Uterus (tissue), 4 donors: ENCODE data around the gene WDR33. TPM values are rescaled to one million over a fixed set of nuclear protein-coding genes. Genes with fewer than 3 reads are reported as not detected.

Experiments used
- DNase-seq, 2 donors: peaks; one replicate each; pipeline ENCODE4 v3.0.0-alpha.2; 2019 to 2020
- H3K27ac ChIP-seq, 2 donors: fragments of 200-600 bp; sonication (generic); 1 replicate in 1 of 2; 2 replicates in 1 of 2; pipeline ENCODE4 v1.5.1; 2016 to 2018
- H3K27me3 ChIP-seq, 2 donors: fragments of 200-600 bp; sonication (generic); one replicate each; pipeline ENCODE4 v1.5.1; 2018 to 2019; ENCODE audit warnings: control low read depth in 1 of 2
- H3K36me3 ChIP-seq, 2 donors: fragments of 200-600 bp; sonication (generic); one replicate each; pipeline ENCODE4 v1.5.1; 2019; ENCODE audit warnings: control low read depth in 1 of 2
- H3K4me1 ChIP-seq, 2 donors: fragments of 200-600 bp; sonication (generic); one replicate each; pipeline ENCODE4 v1.5.1; 2018 to 2019; ENCODE audit warnings: control low read depth in 1 of 2
- H3K4me3 ChIP-seq, 2 donors: fragments of 200-600 bp; sonication (generic); 1 replicate in 1 of 2; 2 replicates in 1 of 2; pipeline ENCODE4 v1.5.1; 2018 to 2019; ENCODE audit warnings: mild to moderate bottlenecking in 1 of 2
- H3K9me3 ChIP-seq, 2 donors: fragments of 200-600 bp; sonication (generic); one replicate each; pipeline ENCODE4 v1.5.1; 2019; ENCODE audit warnings: control low read depth in 1 of 2
- POLR2A ChIP-seq, 2 donors: fragments of 450-650 bp; IDR thresholded peaks; one replicate each; pipeline ENCODE4 v1.6.1; 2016; ENCODE audit warnings: antibody characterized with exemption in 2 of 2, mild to moderate bottlenecking in 1 of 2, moderate library complexity in 1 of 2
- intact Hi-C: fragments of 100-400 bp; cut with DNase I; formaldehyde crosslinking; loops from one replicate; pipeline ENCODE4 v1.15.1; 2023; ENCODE audit warnings: low total_unique reads
- total RNA-seq, 4 donors: library from RNA; depleted of rRNA in 3 of 4; stranded (reverse); fragments of >200 nt in 3 of 4; gene quantifications; one replicate each; pipeline versions ENCODE4 v1.1.0 to v1.2.4, GENCODE V29; 2014 to 2023
- TF ChIP-seq, protein P1 (sequence below), 4 experiments: fragments of 200-600 bp in 2 of 4; fragments of 450-650 bp in 2 of 4; sonication (generic) in 2 of 4; IDR thresholded peaks; one replicate each; pipeline ENCODE4 v1.5.1; 2016 to 2019; ENCODE audit warnings: antibody characterized with exemption in 4 of 4, mild to moderate bottlenecking in 2 of 4, moderate library complexity in 1 of 4
- donor health status: DM: yes; HTN: yes; CAD: no.

Gene WDR33
- total RNA-seq, 4 donors from 2014 or later: 27.4 to 98.2 (median 59.7) TPM

DNA sequence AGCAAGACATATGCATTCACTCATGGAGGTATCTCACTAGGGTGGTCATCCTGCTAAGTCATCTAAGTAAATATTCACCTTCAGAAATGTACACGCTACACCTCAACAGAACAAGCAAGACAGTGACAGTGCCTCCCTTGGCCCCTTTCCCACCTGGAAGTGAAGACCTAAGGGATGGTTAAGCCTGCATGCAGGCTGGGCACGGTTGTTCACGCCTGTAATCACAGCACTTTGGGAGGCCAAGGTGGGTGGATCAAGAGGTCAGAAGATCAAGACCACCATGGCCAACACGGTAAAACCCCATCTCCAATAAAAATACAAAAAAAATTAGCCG is 140.0 kb downstream of the WDR33 start:
- intact Hi-C loops: no loop called here
- TF ChIP-seq, protein P1, sequence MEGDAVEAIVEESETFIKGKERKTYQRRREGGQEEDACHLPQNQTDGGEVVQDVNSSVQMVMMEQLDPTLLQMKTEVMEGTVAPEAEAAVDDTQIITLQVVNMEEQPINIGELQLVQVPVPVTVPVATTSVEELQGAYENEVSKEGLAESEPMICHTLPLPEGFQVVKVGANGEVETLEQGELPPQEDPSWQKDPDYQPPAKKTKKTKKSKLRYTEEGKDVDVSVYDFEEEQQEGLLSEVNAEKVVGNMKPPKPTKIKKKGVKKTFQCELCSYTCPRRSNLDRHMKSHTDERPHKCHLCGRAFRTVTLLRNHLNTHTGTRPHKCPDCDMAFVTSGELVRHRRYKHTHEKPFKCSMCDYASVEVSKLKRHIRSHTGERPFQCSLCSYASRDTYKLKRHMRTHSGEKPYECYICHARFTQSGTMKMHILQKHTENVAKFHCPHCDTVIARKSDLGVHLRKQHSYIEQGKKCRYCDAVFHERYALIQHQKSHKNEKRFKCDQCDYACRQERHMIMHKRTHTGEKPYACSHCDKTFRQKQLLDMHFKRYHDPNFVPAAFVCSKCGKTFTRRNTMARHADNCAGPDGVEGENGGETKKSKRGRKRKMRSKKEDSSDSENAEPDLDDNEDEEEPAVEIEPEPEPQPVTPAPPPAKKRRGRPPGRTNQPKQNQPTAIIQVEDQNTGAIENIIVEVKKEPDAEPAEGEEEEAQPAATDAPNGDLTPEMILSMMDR (IDR thresholded peaks at IDR 0.05): no peak
- no peak for TF ChIP-seq POLR2A (IDR thresholded peaks at IDR 0.05)
- no peaks in the 10 kb centered on the region for H3K9me3 ChIP-seq
- no peak for DNase-seq
- no peaks in the 10 kb centered on the region for H3K27me3 ChIP-seq
- H3K36me3 ChIP-seq: no peaks in the 10 kb centered on the region
- H3K4me3 ChIP-seq: no peak overlapping the region
- peak overlapping the region; percentile 54 to 78 for H3K27ac ChIP-seq
- peaks cover 0 to 5% of the 10 kb centered on the region in 2 donors for H3K4me1 ChIP-seq

DNA sequence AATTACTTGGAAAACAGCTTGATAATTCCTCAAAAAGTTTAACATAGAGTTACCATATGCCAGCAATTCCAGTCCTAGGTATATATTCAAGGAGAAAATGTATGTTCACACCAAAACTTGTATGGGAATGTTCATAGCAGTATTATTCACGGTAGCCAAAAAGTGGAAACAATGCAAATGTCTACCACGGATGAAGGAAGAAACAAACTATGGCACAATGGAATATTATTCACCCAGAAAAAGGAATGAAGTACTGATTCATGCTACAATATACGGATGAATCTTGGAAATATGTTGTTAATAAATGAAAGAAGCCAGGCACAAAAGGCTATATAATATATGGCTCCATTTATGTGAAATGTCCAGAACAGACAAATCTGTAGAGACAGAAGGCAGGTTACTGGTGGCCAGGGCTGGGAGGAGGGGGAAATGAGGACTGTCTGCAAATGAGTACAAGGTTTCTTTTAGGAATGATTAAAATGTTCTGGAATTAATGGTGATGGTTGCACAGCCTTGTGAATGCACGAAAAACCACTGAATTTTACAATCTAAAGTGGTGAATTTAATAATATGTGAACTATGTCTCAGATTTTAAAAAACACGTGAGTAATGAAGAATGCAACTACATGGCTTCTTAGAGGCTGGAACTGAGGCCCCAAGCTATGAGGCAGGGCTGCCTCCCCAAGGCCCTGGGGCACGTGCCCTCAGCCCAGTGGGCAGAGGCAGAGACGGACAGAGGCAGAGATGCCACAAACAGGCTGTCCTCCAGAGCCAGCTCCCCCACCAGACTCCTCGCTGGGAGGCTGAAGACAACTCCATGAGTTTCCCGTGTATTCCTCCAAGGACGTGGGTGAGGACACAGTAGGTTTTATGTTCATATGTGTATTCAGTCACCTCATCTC is 140.7 kb downstream of the WDR33 start:
- no peak overlapping the region for H3K4me3 ChIP-seq
- no peaks in the 10 kb centered on the region for H3K27me3 ChIP-seq
- TF ChIP-seq, protein P1 (IDR thresholded peaks at IDR 0.05): no peak
- TF ChIP-seq POLR2A (IDR thresholded peaks at IDR 0.05): no peak
- H3K4me1 ChIP-seq: peaks cover 0 to 5% of the 10 kb centered on the region in 2 donors
- H3K27ac ChIP-seq: peak overlapping the region; percentile 54 to 78
- no peaks in the 10 kb centered on the region for H3K36me3 ChIP-seq
- intact Hi-C loops: no loop called here
- DNase-seq: no peak
- no peaks in the 10 kb centered on the region for H3K9me3 ChIP-seq

DNA sequence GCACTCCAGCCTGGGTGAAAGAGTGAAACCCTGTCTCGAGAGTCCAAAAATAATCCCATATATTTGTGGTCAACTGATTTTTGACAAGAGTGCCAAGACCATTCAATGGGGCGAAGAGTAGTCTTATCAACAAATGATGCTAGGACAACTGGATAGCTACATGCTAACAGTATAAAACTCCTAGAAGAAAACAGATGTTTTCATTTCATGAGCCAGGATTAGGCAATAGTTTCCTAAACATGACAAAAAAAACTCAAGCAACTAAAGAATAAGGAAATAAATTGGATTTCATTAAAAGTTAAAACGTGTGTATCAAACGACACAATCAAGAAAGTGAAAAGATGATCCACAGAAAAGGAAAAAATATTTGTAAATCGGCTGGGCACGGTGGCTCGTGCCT is 141.9 kb downstream of the WDR33 start:
- H3K4me3 ChIP-seq: no peak overlapping the region
- H3K9me3 ChIP-seq: no peaks in the 10 kb centered on the region
- H3K27me3 ChIP-seq: no peaks in the 10 kb centered on the region
- TF ChIP-seq POLR2A (IDR thresholded peaks at IDR 0.05): no peak
- TF ChIP-seq, protein P1 (IDR thresholded peaks at IDR 0.05): no peak
- H3K36me3 ChIP-seq: no peaks in the 10 kb centered on the region
- intact Hi-C loops: no loop called here
- no peak for DNase-seq
- H3K4me1 ChIP-seq: peaks cover 0 to 7% of the 10 kb centered on the region in 2 donors
- peak overlapping the region in 1 of 2 donors; percentile 8 for H3K27ac ChIP-seq

DNA sequence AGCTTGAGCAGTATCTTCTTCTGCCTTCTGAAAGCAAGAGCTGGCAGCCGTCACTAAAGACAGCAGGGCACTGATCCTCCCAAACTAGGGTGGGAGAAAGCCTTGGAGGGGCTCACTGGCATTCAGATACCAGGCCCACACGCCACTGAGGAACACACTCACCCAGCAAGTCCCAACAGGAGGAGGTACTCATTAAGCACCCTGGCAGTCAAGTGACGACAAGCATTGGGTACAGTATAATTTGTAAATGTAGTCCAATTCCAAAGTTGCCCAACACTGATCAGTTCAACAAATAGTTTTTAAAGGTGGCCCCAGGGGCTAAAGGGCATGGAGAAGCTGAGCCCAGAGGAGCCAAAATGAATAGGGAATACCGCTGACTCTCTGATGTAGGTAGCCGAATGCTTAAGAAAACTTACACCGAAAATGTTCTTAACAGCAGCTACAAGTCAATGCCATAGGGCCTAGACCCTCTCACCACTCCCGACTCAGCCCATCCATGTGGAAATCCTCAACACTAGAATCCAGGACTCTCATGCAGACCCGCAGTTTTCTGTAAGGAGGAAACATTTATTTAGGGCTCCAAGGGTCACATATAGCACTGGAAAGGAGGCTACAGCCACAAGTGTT is 145.6 kb downstream of the WDR33 start:
- Histone ChIP-seq H3K4me3 (no peak overlapping the region), H3K4me1 (peaks cover 0 to 37% of the 10 kb centered on the region in 2 donors), H3K27me3 (no peaks in the 10 kb centered on the region), H3K27ac (peak overlapping the region; percentile 75 to 77), H3K9me3 (no peaks in the 10 kb centered on the region), H3K36me3 (no peaks in the 10 kb centered on the region)
- DNase-seq: no peak
- intact Hi-C loops: no loop called here
- TF ChIP-seq, protein P1 (IDR thresholded peaks at IDR 0.05): no peak
- TF ChIP-seq POLR2A (IDR thresholded peaks at IDR 0.05): no peak

DNA sequence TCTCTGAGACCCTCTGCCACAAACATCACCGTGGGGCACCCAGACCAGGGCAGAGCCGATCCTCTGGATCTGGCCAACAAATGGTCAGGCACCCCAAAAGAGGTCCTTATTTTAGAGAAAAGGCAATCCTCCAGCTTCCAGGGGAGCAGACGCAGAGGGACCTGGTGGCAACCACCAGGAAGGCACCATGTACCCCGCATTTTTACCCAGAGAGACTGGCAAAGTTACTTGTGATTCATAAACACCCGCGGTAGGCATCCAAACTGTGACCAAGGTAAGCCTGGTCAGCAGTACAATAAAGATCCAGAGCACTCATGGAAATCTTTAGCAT is 146.1 kb downstream of the WDR33 start:
- Histone ChIP-seq H3K4me1 (peaks cover 0 to 37% of the 10 kb centered on the region in 2 donors), H3K27ac (peak overlapping the region; percentile 75 to 77)

More for the DNA sequence above, 146.1 kb downstream of the WDR33 start:
- no peaks in the 10 kb centered on the region for H3K9me3 ChIP-seq
- DNase-seq: no peak
- H3K27me3 ChIP-seq: no peaks in the 10 kb centered on the region
- H3K36me3 ChIP-seq: no peaks in the 10 kb centered on the region
- intact Hi-C loops: no loop called here
- peak overlapping the region in 1 of 2 donors; percentile 28 for H3K4me3 ChIP-seq
- TF ChIP-seq, protein P1 (IDR thresholded peaks at IDR 0.05): no peak
- no peak for TF ChIP-seq POLR2A (IDR thresholded peaks at IDR 0.05)
